Measurements from ENCODE around the gene HOXA3.

DNA sequence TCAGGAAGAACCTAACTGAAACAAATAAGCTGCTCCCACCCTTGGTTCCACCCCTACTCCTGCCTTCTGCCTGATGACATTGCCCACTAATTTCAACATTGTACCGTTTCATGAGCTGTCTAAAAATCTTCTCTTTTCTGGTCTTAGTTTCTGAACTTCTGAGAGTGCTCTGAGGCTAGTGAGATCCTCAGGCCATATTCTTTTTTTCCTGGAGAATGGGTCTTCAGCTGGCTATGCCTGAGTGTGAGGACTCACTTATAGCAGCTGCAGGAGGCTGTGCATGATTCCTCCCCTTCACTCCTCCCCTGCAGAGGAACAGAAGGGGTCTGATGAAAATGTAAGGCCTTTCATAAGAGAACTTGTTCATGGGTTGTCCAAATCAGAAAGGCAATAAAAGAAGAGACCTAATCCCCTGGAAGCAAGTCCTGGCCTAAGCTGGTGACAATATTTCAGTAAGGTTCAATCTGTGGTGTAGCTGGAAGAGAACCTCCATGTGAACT is 32.9 kb downstream of the HOXA3 start:
- TF ChIP-seq, protein P1, sequence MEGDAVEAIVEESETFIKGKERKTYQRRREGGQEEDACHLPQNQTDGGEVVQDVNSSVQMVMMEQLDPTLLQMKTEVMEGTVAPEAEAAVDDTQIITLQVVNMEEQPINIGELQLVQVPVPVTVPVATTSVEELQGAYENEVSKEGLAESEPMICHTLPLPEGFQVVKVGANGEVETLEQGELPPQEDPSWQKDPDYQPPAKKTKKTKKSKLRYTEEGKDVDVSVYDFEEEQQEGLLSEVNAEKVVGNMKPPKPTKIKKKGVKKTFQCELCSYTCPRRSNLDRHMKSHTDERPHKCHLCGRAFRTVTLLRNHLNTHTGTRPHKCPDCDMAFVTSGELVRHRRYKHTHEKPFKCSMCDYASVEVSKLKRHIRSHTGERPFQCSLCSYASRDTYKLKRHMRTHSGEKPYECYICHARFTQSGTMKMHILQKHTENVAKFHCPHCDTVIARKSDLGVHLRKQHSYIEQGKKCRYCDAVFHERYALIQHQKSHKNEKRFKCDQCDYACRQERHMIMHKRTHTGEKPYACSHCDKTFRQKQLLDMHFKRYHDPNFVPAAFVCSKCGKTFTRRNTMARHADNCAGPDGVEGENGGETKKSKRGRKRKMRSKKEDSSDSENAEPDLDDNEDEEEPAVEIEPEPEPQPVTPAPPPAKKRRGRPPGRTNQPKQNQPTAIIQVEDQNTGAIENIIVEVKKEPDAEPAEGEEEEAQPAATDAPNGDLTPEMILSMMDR (IDR thresholded peaks at IDR 0.05; ENCODE audit: control extremely low read depth in 1 of 3, insufficient read depth in 1 of 3, low read depth in 1 of 3, low read length in 3 of 3) = no peak
- TF ChIP-seq POLR2AphosphoS5 (IDR thresholded peaks at IDR 0.05; ENCODE audit: low read depth, low read length) (no peak), HDAC2 (IDR thresholded peaks at IDR 0.05; ENCODE audit: borderline replicate concordance in 1 of 2, low read depth in 2 of 2, low read length in 2 of 2) (no peak), TBP (IDR thresholded peaks at IDR 0.05; ENCODE audit: low read depth, low read length) (no peak), SIX5 (IDR thresholded peaks at IDR 0.05; ENCODE audit: low read depth, low read length) (no peak), KDM1A (IDR thresholded peaks at IDR 0.05; ENCODE audit: borderline replicate concordance, low read length) (no peak), RFX5 (IDR thresholded peaks at IDR 0.05; ENCODE audit: borderline replicate concordance, low read depth, low read length) (no peak), ASH2L (IDR thresholded peaks at IDR 0.05; ENCODE audit: low read length) (no peak), CEBPB (IDR thresholded peaks at IDR 0.05; ENCODE audit: low read depth, low read length) (no peak), EP300 (IDR thresholded peaks at IDR 0.05; ENCODE audit: borderline replicate concordance in 1 of 2, low read depth in 2 of 2, low read length in 2 of 2) (no peak)
- TF ChIP-seq, protein P2, sequence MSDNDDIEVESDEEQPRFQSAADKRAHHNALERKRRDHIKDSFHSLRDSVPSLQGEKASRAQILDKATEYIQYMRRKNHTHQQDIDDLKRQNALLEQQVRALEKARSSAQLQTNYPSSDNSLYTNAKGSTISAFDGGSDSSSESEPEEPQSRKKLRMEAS (IDR thresholded peaks at IDR 0.05) = no peak
- TF ChIP-seq, protein P3, sequence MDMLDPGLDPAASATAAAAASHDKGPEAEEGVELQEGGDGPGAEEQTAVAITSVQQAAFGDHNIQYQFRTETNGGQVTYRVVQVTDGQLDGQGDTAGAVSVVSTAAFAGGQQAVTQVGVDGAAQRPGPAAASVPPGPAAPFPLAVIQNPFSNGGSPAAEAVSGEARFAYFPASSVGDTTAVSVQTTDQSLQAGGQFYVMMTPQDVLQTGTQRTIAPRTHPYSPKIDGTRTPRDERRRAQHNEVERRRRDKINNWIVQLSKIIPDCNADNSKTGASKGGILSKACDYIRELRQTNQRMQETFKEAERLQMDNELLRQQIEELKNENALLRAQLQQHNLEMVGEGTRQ (IDR thresholded peaks at IDR 0.05; ENCODE audit: low read length) = no peak
